ENCODE measurements around the gene RPUSD2.
"Not testable (repeated sequence)": the region's sequence is repeated elsewhere in the genome, so short reads cannot be mapped to it uniquely, and the experiment has no call there.

Gene RPUSD2

GRCh38 chr15:40565333-40566238 lies 3.5 kb upstream of the RPUSD2 start:
- no peak for DNase-seq

GRCh38 chr15:40567111-40567510 lies 2.0 kb upstream of the RPUSD2 start:
- peak; percentile 25 to 48 (median 39) for DNase-seq

- DNase-seq, result no peak
Measured at GRCh38 chr15:40575113-40575512, 6.0 kb downstream of the RPUSD2 start.

- not testable (repeated sequence) for DNase-seq
Measured at GRCh38 chr15:40576914-40577313, 7.8 kb downstream of the RPUSD2 start.

GRCh38 chr15:40578892-40579291 lies 9.8 kb downstream of the RPUSD2 start:
- DNase-seq, result no peak

GRCh38 chr15:40581796-40582195 lies 12.7 kb downstream of the RPUSD2 start:
- DNase-seq, result not testable (repeated sequence)

GRCh38 chr15:40582726-40583246 lies 13.7 kb downstream of the RPUSD2 start:
- DNase-seq, result peak in 1 of 3 donors; percentile 36

GRCh38 chr15:40584191-40584590 lies 15.1 kb downstream of the RPUSD2 start:
- no peak for DNase-seq

GRCh38 chr15:40590667-40591050 lies 21.6 kb downstream of the RPUSD2 start:
- DNase-seq, result no peak

- no peak for DNase-seq
Measured at GRCh38 chr15:40591389-40591788, 22.3 kb downstream of the RPUSD2 start.

GRCh38 chr15:40593165-40593564 lies 24.1 kb downstream of the RPUSD2 start:
- DNase-seq, result no peak

GRCh38 chr15:40593588-40594428 lies 24.7 kb downstream of the RPUSD2 start, which contains the start of gene KNL1:
KNL1 (plus strand) TSS chr15:40594249; CDS start chr15:40602932, 8,683 bp downstream.
- DNase-seq, result peak; percentile 92 to 95 (median 93)

- DNase-seq, result peak; percentile 68 to 84 (median 68)
Measured at GRCh38 chr15:40594429-40594836, 25.3 kb downstream of the RPUSD2 start.

GRCh38 chr15:40595219-40595618 lies 26.1 kb downstream of the RPUSD2 start:
- DNase-seq, result no peak

GRCh38 chr15:40595773-40596172 lies 26.7 kb downstream of the RPUSD2 start:
- DNase-seq, result no peak

- DNase-seq, result no peak
Measured at GRCh38 chr15:40597024-40597423, 27.9 kb downstream of the RPUSD2 start.

GRCh38 chr15:40598126-40598525 lies 29.0 kb downstream of the RPUSD2 start:
- no peak for DNase-seq

GRCh38 chr15:40598672-40599071 lies 29.6 kb downstream of the RPUSD2 start:
- no peak for DNase-seq

- no peak for DNase-seq
Measured at GRCh38 chr15:40600956-40601355, 31.9 kb downstream of the RPUSD2 start.

- DNase-seq, result no peak
Measured at GRCh38 chr15:40603935-40604334, 34.8 kb downstream of the RPUSD2 start.

GRCh38 chr15:40613080-40613479 lies 44.0 kb downstream of the RPUSD2 start:
- no peak for DNase-seq

- DNase-seq, result peak; percentile 28 to 70 (median 60)
Measured at GRCh38 chr15:40618023-40618422, 48.9 kb downstream of the RPUSD2 start.

- DNase-seq, result no peak
Measured at GRCh38 chr15:40618906-40619305, 49.8 kb downstream of the RPUSD2 start.

Measured in suppressor macrophage treated with lipopolysaccharide for 1 hour (primary cell).